Fibroblast of upper back skin (primary cell): ENCODE results near the gene ABCA2.

Experiments
- DNase-seq: peaks from one replicate; pipeline ENCODE4 v3.0.0-alpha.2; 2013

ABCA2 gene

GRCh38 chr9:136992819-136993369 is 35.1 kb downstream of the ABCA2 start:
- DNase-seq = no peak

- DNase-seq = peak; percentile 88
Measured at GRCh38 chr9:136991993-136992818, 35.8 kb downstream of the ABCA2 start, which contains the start of gene PAXX. Gene PAXX, plus strand, starts transcription at chr9:136992422. Its CDS starts 22 bp downstream, at chr9:136992444.

- no peak for DNase-seq
Measured at GRCh38 chr9:136990242-136990911, 37.7 kb downstream of the ABCA2 start.

GRCh38 chr9:136988872-136989271 is 39.2 kb downstream of the ABCA2 start:
- DNase-seq = no peak

GRCh38 chr9:136985853-136986252 is 42.2 kb downstream of the ABCA2 start:
- no peak for DNase-seq

GRCh38 chr9:136985027-136985602 is 42.9 kb downstream of the ABCA2 start:
- no peak for DNase-seq

GRCh38 chr9:136984464-136985026 is 43.5 kb downstream of the ABCA2 start:
- no peak for DNase-seq

- DNase-seq = no peak
Measured at GRCh38 chr9:136983656-136984314, 44.3 kb downstream of the ABCA2 start.

GRCh38 chr9:136983167-136983566 is 44.9 kb downstream of the ABCA2 start:
- no peak for DNase-seq

- no peak for DNase-seq
Measured at GRCh38 chr9:136982232-136983051, 45.6 kb downstream of the ABCA2 start, which contains the start of gene LCNL1. Gene LCNL1, plus strand, starts transcription at chr9:136982993. Its CDS starts 594 bp downstream, at chr9:136983587.

GRCh38 chr9:136981588-136982231 is 46.3 kb downstream of the ABCA2 start:
- no peak for DNase-seq

GRCh38 chr9:136980669-136981478 is 47.2 kb downstream of the ABCA2 start:
- no peak for DNase-seq

GRCh38 chr9:136979769-136980587 is 48.1 kb downstream of the ABCA2 start:
- DNase-seq = no peak

- no peak for DNase-seq
Measured at GRCh38 chr9:136978865-136979544, 49.0 kb downstream of the ABCA2 start.

GRCh38 chr9:136978073-136978864 is 49.8 kb downstream of the ABCA2 start:
- DNase-seq = peak; percentile 22

- DNase-seq = no peak
Measured at GRCh38 chr9:136977649-136978072, 50.4 kb downstream of the ABCA2 start.

GRCh38 chr9:136977223-136977622 is 50.8 kb downstream of the ABCA2 start, which contains the start of gene PTGDS:
Gene PTGDS, plus strand, starts transcription at chr9:136977504. Its CDS starts 75 bp downstream, at chr9:136977579.
- no peak for DNase-seq

- no peak for DNase-seq
Measured at GRCh38 chr9:136975644-136976043, 52.4 kb downstream of the ABCA2 start.
